GM23248 (cell line): ENCODE measurements around the gene ZSCAN9.

Source experiments
- EZH2 ChIP-seq: fragments of 200-600 bp; sonication (generic); IDR thresholded peaks from 2 replicates; pipeline ENCODE4 v1.6.1; 2018; ENCODE audit warnings: antibody characterized with exemption, mild to moderate bottlenecking; ENCODE audit not compliant: insufficient read depth, poor library complexity, severe bottlenecking
- EZH2phosphoT487 ChIP-seq: fragments of 200-600 bp; sonication (generic); IDR thresholded peaks from 2 replicates; pipeline ENCODE4 v1.6.1; 2018; ENCODE audit warnings: antibody characterized with exemption, moderate library complexity, mild to moderate bottlenecking, low read depth; ENCODE audit not compliant: insufficient read depth

- TF ChIP-seq EZH2 (no peak), EZH2phosphoT487 (no peak)
These were observed 682 bp upstream of the ZSCAN9 start for GRCh38 chr6:28224131-28225055.
